HCT116 (cell line): ENCODE results near the gene NDUFB8. TPM values are rescaled to one million over a fixed set of nuclear protein-coding genes. Genes with fewer than 3 reads are reported as not detected.

Source experiments
- ATAC-seq: fragments of 200-7000 bp; cut with Tn5 transposase; 2 replicates; pipeline ENCODE4 v1.9.1; 2020; ENCODE audit warnings: mild to moderate bottlenecking, moderate library complexity
- Bru-seq: library from RNA; stranded (reverse); fragments of 400-500 nt; gene quantifications from one replicate; lab custom pipeline; 2021; lab: Mats Ljungman, UMichigan
- BruChase-seq, 2 experiments: library from RNA; stranded (reverse); fragments of 400-500 nt; gene quantifications; one replicate each; lab custom pipeline; 2021; lab: Mats Ljungman, UMichigan
- BruUV-seq: library from RNA; stranded (reverse); fragments of 400-500 nt; replicated peaks from 2 replicates; lab custom pipeline; 2021; lab: Mats Ljungman, UMichigan
- CTCF ChIA-PET: fragments of 300-600 bp; sonication (Branson Sonifier 250); formaldehyde crosslinking; loops from one replicate; lab custom pipeline; 2021; ENCODE audit warnings: antibody characterized with exemption; lab: Charles Lee
- POLR2A ChIA-PET: fragments of 300-600, 350-600 bp; sonication (Branson Sonifier 250); formaldehyde crosslinking; loops from one replicate; lab custom pipeline; 2021; ENCODE audit warnings: antibody characterized with exemption; lab: Charles Lee
- RAD21 ChIA-PET, 2 experiments: fragments of 300-600 bp; sonication (Branson Sonifier 250); formaldehyde crosslinking; loops; one replicate each; lab custom pipeline; 2023; ENCODE audit warnings: low total read pairs in 2 of 2; ENCODE audit not compliant: uncharacterized antibody in 2 of 2, unreplicated experiment in 2 of 2, low non-redundant PET in 1 of 2; lab: Charles Lee
- DNase-seq: peaks from one replicate; pipeline ENCODE4 v3.0.0-alpha.2; 2010; ENCODE audit warnings: low read depth, low spot score
- H2AFZ ChIP-seq: fragments of 200-600 bp; shearing (Covaris generic), sonication (generic); 2 replicates; pipeline ENCODE4 v1.6.1; 2017; ENCODE audit warnings: low read depth, mixed run types, mixed read lengths, antibody characterized with exemption, low read length; ENCODE audit not compliant: poor library complexity, severe bottlenecking
- H3K27ac ChIP-seq: 2 replicates; pipeline ENCODE4 v1.5.1; 2012; ENCODE audit warnings: low read depth, low read length
- H3K27me3 ChIP-seq: fragments of 200-600 bp; sonication (generic); 2 replicates; pipeline ENCODE4 v1.6.1; 2016; ENCODE audit warnings: mixed run types, low read length, mixed read lengths; ENCODE audit not compliant: insufficient read depth
- H3K36me3 ChIP-seq, 2 experiments: fragments of 200-500 bp in 1 of 2; fragments of 200-600 bp in 1 of 2; sonication (Bioruptor generic) in 1 of 2; sonication (generic) in 1 of 2; 2 replicates each; pipeline versions ENCODE4 v1.5.1 to v1.6.1; 2014 to 2016; ENCODE audit warnings: low read length in 2 of 2, inconsistent platforms in 1 of 2, mixed read lengths in 1 of 2, mixed run types in 1 of 2; ENCODE audit not compliant: insufficient read depth in 2 of 2, control insufficient read depth in 1 of 2
- H3K4me1 ChIP-seq, 2 experiments: fragments of 200-600 bp in 1 of 2; sonication (generic) in 1 of 2; 2 replicates each; pipeline versions ENCODE4 v1.5.1 to v1.6.1; 2012 to 2017; ENCODE audit warnings: low read length in 2 of 2, inconsistent platforms in 1 of 2, mild to moderate bottlenecking in 1 of 2, mixed read lengths in 1 of 2, mixed run types in 1 of 2, moderate library complexity in 1 of 2; ENCODE audit not compliant: insufficient read depth in 2 of 2, control insufficient read depth in 1 of 2
- H3K4me2 ChIP-seq: fragments of 200-600 bp; sonication (generic); 2 replicates; pipeline ENCODE4 v1.6.1; 2017; ENCODE audit warnings: mixed run types, low read length, mixed read lengths
- H3K4me3 ChIP-seq, 2 experiments: fragments of 200-600 bp in 1 of 2; sonication (generic) in 1 of 2; replicated peaks in 1 of 2; 2 replicates each; pipeline ENCODE4 v1.5.1; 2011 to 2016; ENCODE audit warnings: low read length in 2 of 2, control low read depth in 1 of 2, low read depth in 1 of 2, mild to moderate bottlenecking in 1 of 2, mixed read lengths in 1 of 2, mixed run types in 1 of 2
- H3K79me2 ChIP-seq: fragments of 200-600 bp; sonication (generic); 2 replicates; pipeline ENCODE4 v1.6.1; 2017; ENCODE audit warnings: mild to moderate bottlenecking, mixed run types, low read length, moderate library complexity, mixed read lengths; ENCODE audit not compliant: insufficient read depth
- H3K9ac ChIP-seq: fragments of 200-600 bp; sonication (generic); 2 replicates; pipeline ENCODE4 v1.6.1; 2016; ENCODE audit warnings: low read length, mixed read lengths
- H3K9me2 ChIP-seq: fragments of 200-600 bp; sonication (generic), shearing (Covaris generic); 2 replicates; pipeline ENCODE4 v1.6.1; 2017; ENCODE audit warnings: mixed run types, mild to moderate bottlenecking, moderate library complexity; ENCODE audit not compliant: insufficient read depth
- H3K9me3 ChIP-seq, 2 experiments: fragments of 200-500 bp in 1 of 2; fragments of 200-600 bp in 1 of 2; sonication (Bioruptor generic) in 1 of 2; sonication (generic) in 1 of 2; 2 replicates each; pipeline ENCODE4 v1.6.1; 2014 to 2017; ENCODE audit warnings: low read length in 2 of 2, mixed read lengths in 2 of 2, inconsistent platforms in 1 of 2, low read depth in 1 of 2, mild to moderate bottlenecking in 1 of 2, mixed run types in 1 of 2, moderate library complexity in 1 of 2; ENCODE audit not compliant: control insufficient read depth in 1 of 2, insufficient read depth in 1 of 2
- H4K20me1 ChIP-seq: fragments of 200-600 bp; sonication (generic), shearing (Covaris generic); 2 replicates; pipeline ENCODE4 v1.6.1; 2017; ENCODE audit warnings: mixed run types, mild to moderate bottlenecking, moderate library complexity; ENCODE audit not compliant: insufficient read depth
- ATF3 ChIP-seq: IDR thresholded peaks from 2 replicates; pipeline ENCODE4 v1.6.1; 2012
- CBX3 ChIP-seq: IDR thresholded peaks from 2 replicates; pipeline ENCODE4 v1.6.1; 2012; ENCODE audit warnings: low read depth
- CTCF ChIP-seq, 3 experiments: fragments of 200-600 bp in 1 of 3; sonication (generic) in 1 of 3; IDR thresholded peaks in 2 of 3; conservative IDR thresholded peaks in 1 of 3; 2 replicates each; pipeline ENCODE4 v1.5.1; 2012 to 2017; ENCODE audit warnings: low read depth in 2 of 3, low read length in 2 of 3, antibody characterized with exemption in 1 of 3, borderline replicate concordance in 1 of 3, control low read depth in 1 of 3, mild to moderate bottlenecking in 1 of 3, mixed read lengths in 1 of 3, mixed run types in 1 of 3, moderate library complexity in 1 of 3; ENCODE audit not compliant: insufficient read depth in 1 of 3
- EGR1 ChIP-seq: IDR thresholded peaks from 2 replicates; pipeline ENCODE4 v1.6.1; 2012; ENCODE audit warnings: low read depth
- ELF1 ChIP-seq: IDR thresholded peaks from 2 replicates; pipeline ENCODE4 v1.6.1; 2012; ENCODE audit warnings: low read depth, borderline replicate concordance
- EZH2 ChIP-seq: fragments of 200-600 bp; sonication (generic); IDR thresholded peaks from 2 replicates; pipeline ENCODE4 v1.6.1; 2017; ENCODE audit warnings: antibody characterized with exemption, mixed run types
- EZH2phosphoT487 ChIP-seq: fragments of 200-600 bp; IDR thresholded peaks from 2 replicates; pipeline ENCODE4 v1.6.1; 2018; ENCODE audit warnings: antibody characterized with exemption, borderline replicate concordance
- FOSL1 ChIP-seq: IDR thresholded peaks from 2 replicates; pipeline ENCODE4 v1.6.1; 2012; ENCODE audit warnings: low read depth
- JUND ChIP-seq: IDR thresholded peaks from 2 replicates; pipeline ENCODE4 v1.6.1; 2012
- MAX ChIP-seq: IDR thresholded peaks from 2 replicates; pipeline ENCODE4 v1.6.1; 2012
- POLR2A ChIP-seq: IDR thresholded peaks from 2 replicates; pipeline ENCODE4 v1.7.0; 2011; ENCODE audit warnings: borderline replicate concordance; ENCODE audit not compliant: insufficient read depth, insufficient read length; ENCODE audit errors: extremely low read depth
- POLR2AphosphoS5 ChIP-seq: IDR thresholded peaks from 2 replicates; pipeline ENCODE4 v1.6.1; 2011; ENCODE audit warnings: mild to moderate bottlenecking, low read depth, low read length, moderate library complexity
- RAD21 ChIP-seq: IDR thresholded peaks from 2 replicates; pipeline ENCODE4 v1.6.1; 2012; ENCODE audit warnings: low read depth, mild to moderate bottlenecking
- SIN3A ChIP-seq: IDR thresholded peaks from 2 replicates; pipeline ENCODE4 v1.6.1; 2012; ENCODE audit warnings: low read depth
- SP1 ChIP-seq: IDR thresholded peaks from 2 replicates; pipeline ENCODE4 v1.6.1; 2012; ENCODE audit warnings: low read depth
- TCF7L2 ChIP-seq: IDR thresholded peaks from 2 replicates; pipeline ENCODE4 v1.7.0; 2011; ENCODE audit warnings: borderline replicate concordance, inconsistent platforms; ENCODE audit not compliant: insufficient read depth, insufficient read length; ENCODE audit errors: extremely low read depth
- YY1 ChIP-seq: IDR thresholded peaks from 2 replicates; pipeline ENCODE4 v1.6.1; 2011; ENCODE audit warnings: low read length, low read depth, moderate library complexity, mild to moderate bottlenecking; ENCODE audit not compliant: insufficient replicate concordance; ENCODE audit errors: extremely low read depth
- ZFX ChIP-seq: fragments of 450-650 bp; IDR thresholded peaks from 2 replicates; pipeline ENCODE4 v1.6.1; 2017
- intact Hi-C: fragments of 100-400 bp; cut with micrococcal nuclease; formaldehyde crosslinking; loops from 2 replicates; pipeline ENCODE4 v1.10.0; 2022
- long read RNA-seq: library from polyadenylated mRNA; unstranded; transcript quantifications from one replicate; pipeline ENCODE4 v2.0.0, GENCODE V29; 2021; ENCODE audit not compliant: unreplicated experiment
- polyA plus RNA-seq: library from polyadenylated mRNA; unstranded; fragments of >200 nt; gene quantifications from 2 replicates; pipeline ENCODE4 v1.2.1, GENCODE V29; 2012; ENCODE audit warnings: missing spikeins
- total RNA-seq: library from RNA; stranded (reverse); gene quantifications from one replicate; pipeline ENCODE4 v1.2.1, GENCODE V29; 2021; ENCODE audit not compliant: unreplicated experiment
- TF ChIP-seq, protein P1 (sequence below): IDR thresholded peaks from 2 replicates; pipeline ENCODE4 v1.6.1; 2011; ENCODE audit warnings: mild to moderate bottlenecking, low read length, moderate library complexity; ENCODE audit not compliant: insufficient replicate concordance; ENCODE audit errors: extremely low read depth

Gene NDUFB8
- total RNA-seq (243 TPM), Bru-seq, nascent RNA (percentile 93 among the genes with signal in this experiment), BruChase-seq, experiment 1, labeled RNA remaining after a 6-hour chase (percentile 97 among the genes with signal in this experiment), BruChase-seq, experiment 2, labeled RNA remaining after a 2-hour chase (percentile 97 among the genes with signal in this experiment)
- 253 and 361 TPM in 2 replicates for polyA plus RNA-seq
- long read RNA-seq, transcript NDUFB8-204 (2 exons, 390 nt): minor isoform, 7 of 209 reads
- long read RNA-seq, transcript NDUFB8-205 (4 exons, 829 nt): minor isoform, 7 of 209 reads
- long read RNA-seq, transcript NDUFB8-201 (5 exons, 671 nt): major isoform, 172 of 209 reads
- long read RNA-seq, partial matches to known transcripts: 12 of 209 reads
- long read RNA-seq, other reads (novel, unspliced or antisense): 5 of 209 reads

- H3K4me3 ChIP-seq: peak within 1 kb of the TSS; percentile 77 to 94
- peak within 1 kb of the TSS; percentile 91 for H3K9ac ChIP-seq
- peak within 1 kb of the TSS; percentile 73 for H3K4me2 ChIP-seq
- H4K20me1 ChIP-seq: no peaks in the 10 kb centered on the region
- no TSS peak for BruUV-seq
- no peaks in the 10 kb centered on the region for H3K9me2 ChIP-seq
- H2AFZ ChIP-seq: peak within 1 kb of the TSS; percentile 50
- no peaks in the 10 kb centered on the region for H3K27me3 ChIP-seq
- peaks cover 7 to 18% of the 10 kb centered on the region in 2 experiments; a peak in 3 of 4 replicates for H3K4me1 ChIP-seq
- H3K79me2 ChIP-seq: peaks cover 45% of the 10 kb centered on the region
- TF ChIP-seq CTCF (IDR thresholded peaks at IDR 0.05 in 2 of 3, conservative IDR thresholded peaks at IDR 0.05 in 1 of 3; ENCODE audit: borderline replicate concordance in 1 of 3, insufficient read depth in 1 of 3, low read depth in 2 of 3, low read length in 2 of 3) (no peak), JUND (no peak), ATF3 (no peak), EZH2 (no peak), SIN3A (peak; percentile 75; the same call in 1 of the 2 replicates), ELF1 (no peak; the same call in 1 of the 2 replicates), SP1 (peak; percentile 46; the same call in 1 of the 2 replicates), TCF7L2 (peak; percentile 21), EGR1 (no peak), MAX (peak; percentile 70; the same call in 1 of the 2 replicates), YY1 (peak; percentile 96), POLR2AphosphoS5 (peak; percentile 95), RAD21 (no peak), POLR2A (peak; percentile 91), CBX3 (no peak), EZH2phosphoT487 (no peak), FOSL1 (no peak), ZFX (peak; percentile 70)
- TF ChIP-seq, protein P1, sequence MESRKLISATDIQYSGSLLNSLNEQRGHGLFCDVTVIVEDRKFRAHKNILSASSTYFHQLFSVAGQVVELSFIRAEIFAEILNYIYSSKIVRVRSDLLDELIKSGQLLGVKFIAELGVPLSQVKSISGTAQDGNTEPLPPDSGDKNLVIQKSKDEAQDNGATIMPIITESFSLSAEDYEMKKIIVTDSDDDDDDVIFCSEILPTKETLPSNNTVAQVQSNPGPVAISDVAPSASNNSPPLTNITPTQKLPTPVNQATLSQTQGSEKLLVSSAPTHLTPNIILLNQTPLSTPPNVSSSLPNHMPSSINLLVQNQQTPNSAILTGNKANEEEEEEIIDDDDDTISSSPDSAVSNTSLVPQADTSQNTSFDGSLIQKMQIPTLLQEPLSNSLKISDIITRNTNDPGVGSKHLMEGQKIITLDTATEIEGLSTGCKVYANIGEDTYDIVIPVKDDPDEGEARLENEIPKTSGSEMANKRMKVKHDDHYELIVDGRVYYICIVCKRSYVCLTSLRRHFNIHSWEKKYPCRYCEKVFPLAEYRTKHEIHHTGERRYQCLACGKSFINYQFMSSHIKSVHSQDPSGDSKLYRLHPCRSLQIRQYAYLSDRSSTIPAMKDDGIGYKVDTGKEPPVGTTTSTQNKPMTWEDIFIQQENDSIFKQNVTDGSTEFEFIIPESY: peak; percentile 82
- no peaks in the 10 kb centered on the region for H3K9me3 ChIP-seq
- CTCF ChIA-PET: interaction anchor here (2.0 kb wide), 2 partner anchors 11 to 349 kb away, joined by 5 to 14 read pairs; no protein-coding TSS in a partner anchor
- intact Hi-C loops: no loop called here
- peak within 1 kb of the TSS; percentile 79 for H3K27ac ChIP-seq
- RAD21 ChIA-PET: no interaction called here
- peaks cover 22 to 25% of the 10 kb centered on the region in 2 experiments for H3K36me3 ChIP-seq
- ATAC-seq: peak; percentile 88
- peak; percentile 81 for DNase-seq
- POLR2A ChIA-PET: no interaction called here
Measured at GRCh38 chr10:100529475-100530298, at the start of gene NDUFB8. Gene NDUFB8 (minus strand): TSS chr10:100529871. CDS start chr10:100529851, 20 bp downstream.
